Liver (tissue), 9 donors: ENCODE results near the gene BDH1. TPM values are rescaled to one million over a fixed set of nuclear protein-coding genes. Genes with fewer than 3 reads are reported as not detected.

Experiments
- DNase-seq: peaks from one replicate; pipeline ENCODE4 v3.0.0-alpha.2; 2017; ENCODE audit warnings: low spot score
- H3K27ac ChIP-seq, 2 donors: one replicate each; pipeline ENCODE4 v1.7.0; 2013; ENCODE audit warnings: inconsistent platforms in 2 of 2, low read length in 2 of 2, control low read depth in 1 of 2, low read depth in 1 of 2, mild to moderate bottlenecking in 1 of 2
- H3K27me3 ChIP-seq, 4 donors: one replicate each; pipeline versions ENCODE4 v1.6.1 to v1.7.0; 2013; ENCODE audit warnings: low read length in 3 of 4, inconsistent platforms in 1 of 4, mild to moderate bottlenecking in 1 of 4, moderate library complexity in 1 of 4; ENCODE audit not compliant: control insufficient read depth in 4 of 4, insufficient read depth in 4 of 4
- H3K36me3 ChIP-seq, 4 donors: one replicate each; pipeline versions ENCODE4 v1.6.1 to v1.7.0; 2013; ENCODE audit warnings: low read length in 3 of 4, mild to moderate bottlenecking in 3 of 4, low read depth in 1 of 4, moderate library complexity in 1 of 4; ENCODE audit not compliant: control insufficient read depth in 4 of 4, insufficient read depth in 3 of 4
- H3K4me1 ChIP-seq, 4 donors: one replicate each; pipeline versions ENCODE4 v1.6.1 to v1.7.0; 2013; ENCODE audit warnings: low read length in 3 of 4, mild to moderate bottlenecking in 3 of 4, moderate library complexity in 1 of 4; ENCODE audit not compliant: control insufficient read depth in 4 of 4, insufficient read depth in 4 of 4
- H3K4me3 ChIP-seq, 3 donors: one replicate each; pipeline versions ENCODE4 v1.6.1 to v1.7.0; 2013; ENCODE audit warnings: low read length in 3 of 3, control low read depth in 1 of 3, low read depth in 1 of 3, mild to moderate bottlenecking in 1 of 3
- H3K9ac ChIP-seq, 2 donors: one replicate each; pipeline ENCODE4 v1.7.0; 2013; ENCODE audit warnings: low read length in 2 of 2, mild to moderate bottlenecking in 2 of 2, moderate library complexity in 2 of 2, control low read depth in 1 of 2, low read depth in 1 of 2
- H3K9me3 ChIP-seq, 4 donors: one replicate each; pipeline versions ENCODE4 v1.6.1 to v1.7.0; 2013; ENCODE audit warnings: low read length in 3 of 4; ENCODE audit not compliant: control insufficient read depth in 4 of 4
- ATF3 ChIP-seq: IDR thresholded peaks from 2 replicates; pipeline ENCODE4 v1.6.1; 2016; ENCODE audit warnings: antibody characterized with exemption
- CTCF ChIP-seq: fragments of 150-350 bp; IDR thresholded peaks from 2 replicates; pipeline ENCODE4 v1.5.1; 2017; ENCODE audit warnings: improper control_type of control experiment, low read depth, low read length; ENCODE audit not compliant: missing input control
- EGR1 ChIP-seq, 2 donors: IDR thresholded peaks; 2 replicates each; pipeline ENCODE4 v1.6.1; 2016 to 2018; ENCODE audit warnings: antibody characterized with exemption in 2 of 2, low read depth in 2 of 2
- FOXA1 ChIP-seq: IDR thresholded peaks from 2 replicates; pipeline ENCODE4 v1.6.1; 2016; ENCODE audit warnings: antibody characterized with exemption
- FOXA2 ChIP-seq: IDR thresholded peaks from 2 replicates; pipeline ENCODE4 v1.6.1; 2016; ENCODE audit warnings: antibody characterized with exemption
- GABPA ChIP-seq, 2 donors: IDR thresholded peaks in 1 of 2; conservative IDR thresholded peaks in 1 of 2; 2 replicates each; pipeline ENCODE4 v1.6.1; 2016; ENCODE audit warnings: antibody characterized with exemption in 2 of 2, mild to moderate bottlenecking in 1 of 2, moderate library complexity in 1 of 2
- HNF4A ChIP-seq, 2 donors: conservative IDR thresholded peaks; 2 replicates each; pipeline ENCODE4 v1.6.1; 2016; ENCODE audit warnings: antibody characterized with exemption in 2 of 2, mild to moderate bottlenecking in 2 of 2
- HNF4G ChIP-seq: IDR thresholded peaks from 2 replicates; pipeline ENCODE4 v1.6.1; 2016; ENCODE audit warnings: antibody characterized with exemption
- JUND ChIP-seq, 2 donors: IDR thresholded peaks; 2 replicates each; pipeline ENCODE4 v1.6.1; 2016; ENCODE audit warnings: antibody characterized with exemption in 2 of 2
- MAX ChIP-seq: IDR thresholded peaks from 2 replicates; pipeline ENCODE4 v1.6.1; 2016; ENCODE audit warnings: antibody characterized with exemption
- NR2F2 ChIP-seq: IDR thresholded peaks from 2 replicates; pipeline ENCODE4 v1.6.1; 2016; ENCODE audit warnings: antibody characterized with exemption
- RAD21 ChIP-seq, 2 donors: IDR thresholded peaks; 2 replicates each; pipeline ENCODE4 v1.6.1; 2016; ENCODE audit warnings: antibody characterized with exemption in 2 of 2, mild to moderate bottlenecking in 2 of 2
- REST ChIP-seq: IDR thresholded peaks from 2 replicates; pipeline ENCODE4 v1.6.1; 2016; ENCODE audit warnings: antibody characterized with exemption, mild to moderate bottlenecking
- RXRA ChIP-seq, 2 donors: IDR thresholded peaks; 2 replicates each; pipeline ENCODE4 v1.6.1; 2017 to 2018; ENCODE audit warnings: antibody characterized with exemption in 2 of 2, mild to moderate bottlenecking in 1 of 2
- SP1 ChIP-seq: IDR thresholded peaks from 2 replicates; pipeline ENCODE4 v1.6.1; 2018; ENCODE audit warnings: antibody characterized with exemption, mild to moderate bottlenecking
- TAF1 ChIP-seq: conservative IDR thresholded peaks from 2 replicates; pipeline ENCODE4 v1.6.1; 2016; ENCODE audit warnings: antibody characterized with exemption, mild to moderate bottlenecking
- YY1 ChIP-seq: IDR thresholded peaks from 2 replicates; pipeline ENCODE4 v1.6.1; 2016; ENCODE audit warnings: antibody characterized with exemption, mild to moderate bottlenecking
- ZBTB33 ChIP-seq: IDR thresholded peaks from 2 replicates; pipeline ENCODE4 v1.6.1; 2016; ENCODE audit warnings: antibody characterized with exemption
- WGBS: extraction: QIAGEN DNeasy Blood & Tissue Kit; methylation state at CpG from one replicate; pipeline ENCODE4 v1.1.7; 2013; 5-methylcytosine and 5-hydroxymethylcytosine counted together
- polyA plus RNA-seq, 2 donors: library from polyadenylated mRNA; stranded (reverse) in 1 of 2; unstranded in 1 of 2; fragments of 200-250 nt in 1 of 2; fragments of >200 nt in 1 of 2; fragmentation: Nextera tagmentation in 1 of 2; extraction: Ambion mirVana in 1 of 2; gene quantifications; one replicate each; pipeline versions ENCODE4 v1.2.1 to v1.2.3, GENCODE V29; 2013 to 2015
- total RNA-seq, 2 donors: library from RNA; depleted of rRNA; stranded (reverse); fragments of >200 nt; gene quantifications; one replicate each; pipeline ENCODE4 v1.2.3, GENCODE V29; 2014
- donor health status: healthy.
- donor health status: healthy.
- donor health status: healthy.
- donor health status: healthy.
- donor health status: healthy.

BDH1 gene
- total and polyA plus RNA-seq, 4 donors, result 49.4 to 268 (median 177) TPM

GRCh38 chr3:197463279-197463678 lies 92.5 kb downstream of the BDH1 start:
- no peak overlapping the region for H3K9ac ChIP-seq
- DNase-seq, result no peak
- no peak overlapping the region for H3K27ac ChIP-seq
- TF ChIP-seq RXRA (IDR thresholded peaks at IDR 0.05) (no peak), YY1 (no peak)
- H3K27me3 ChIP-seq, result no peaks in the 10 kb centered on the region
- no peak overlapping the region for H3K4me3 ChIP-seq
- peaks cover 7 to 24% (median 13%) of the 10 kb centered on the region in 4 donors for H3K4me1 ChIP-seq
- no peaks in the 10 kb centered on the region for H3K36me3 ChIP-seq
- H3K9me3 ChIP-seq, result no peaks in the 10 kb centered on the region
- WGBS, result 79% methylated on average over 3 of the region's 3 CpGs

GRCh38 chr3:197462808-197463207 lies 93.0 kb downstream of the BDH1 start:
- Histone ChIP-seq H3K4me3 (no peak overlapping the region), H3K27me3 (no peaks in the 10 kb centered on the region), H3K9me3 (no peaks in the 10 kb centered on the region), H3K9ac (no peak overlapping the region), H3K4me1 (peaks cover 5 to 20% (median 10%) of the 10 kb centered on the region in 4 donors), H3K27ac (no peak overlapping the region), H3K36me3 (no peaks in the 10 kb centered on the region)
- no peak for DNase-seq
- WGBS, result 85% methylated on average over 7 of the region's 7 CpGs
- TF ChIP-seq ZBTB33 (no peak), NR2F2 (no peak), YY1 (no peak), HNF4G (no peak), RAD21 (IDR thresholded peaks at IDR 0.05) (no peak), RXRA (IDR thresholded peaks at IDR 0.05) (no peak), SP1 (no peak), EGR1 (IDR thresholded peaks at IDR 0.05; ENCODE audit: low read depth in 2 of 2) (no peak), GABPA (IDR thresholded peaks at IDR 0.05 in 1 of 2, conservative IDR thresholded peaks at IDR 0.05 in 1 of 2) (no peak), REST (no peak), MAX (no peak), JUND (IDR thresholded peaks at IDR 0.05) (no peak), FOXA2 (no peak), ATF3 (no peak), FOXA1 (no peak), TAF1 (no peak), HNF4A (conservative IDR thresholded peaks at IDR 0.05) (no peak), CTCF (no peak)
